Fibroblast of villous mesenchyme (primary cell): ENCODE measurements around the gene FAM118A. TPM values are rescaled to one million over a fixed set of nuclear protein-coding genes. Genes with fewer than 3 reads are reported as not detected.
"Not testable (repeated sequence)": the region's sequence is repeated elsewhere in the genome, so short reads cannot be mapped to it uniquely, and the experiment has no call there.

Source experiments
- DNase-seq: peaks from one replicate; pipeline ENCODE4 v3.0.0-alpha.2; 2010; ENCODE audit warnings: low read depth
- H3K4me3 ChIP-seq: 2 replicates; pipeline ENCODE4 v1.5.1; 2011; ENCODE audit warnings: low read depth, mild to moderate bottlenecking, low read length
- total RNA-seq: library from RNA; depleted of rRNA; stranded (reverse); fragments of >200 nt; gene quantifications from 2 replicates; pipeline ENCODE4 v1.2.3, GENCODE V29; 2012
- TF ChIP-seq, protein P1 (sequence below): IDR thresholded peaks from 2 replicates; pipeline ENCODE4 v1.5.1; 2012; ENCODE audit warnings: low read depth, mild to moderate bottlenecking, low read length; ENCODE audit not compliant: insufficient read depth

The FAM118A gene
- total RNA-seq, 1 donor: 20.7 TPM

DNA sequence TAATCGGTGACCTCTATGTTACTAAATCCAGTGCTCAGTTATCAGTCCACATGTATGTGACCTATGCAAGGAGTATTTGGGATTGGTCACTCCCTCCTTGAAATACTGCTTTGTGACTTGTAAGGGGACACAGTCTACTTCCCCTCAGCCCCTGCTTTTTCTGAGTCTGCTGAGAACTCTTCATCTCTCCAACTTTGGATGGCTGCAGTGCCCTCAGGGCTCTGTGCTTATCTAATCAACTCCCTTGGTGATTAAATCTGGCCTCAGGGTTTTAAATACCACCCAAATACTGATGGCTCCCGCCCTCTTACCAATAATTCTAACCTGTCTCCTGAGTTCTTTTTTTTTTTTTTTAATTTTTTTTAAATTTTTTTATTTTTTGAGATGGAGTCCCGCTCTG lies 40.2 kb downstream of the FAM118A start:
- H3K4me3 ChIP-seq: no peak overlapping the region
- TF ChIP-seq, protein P1, sequence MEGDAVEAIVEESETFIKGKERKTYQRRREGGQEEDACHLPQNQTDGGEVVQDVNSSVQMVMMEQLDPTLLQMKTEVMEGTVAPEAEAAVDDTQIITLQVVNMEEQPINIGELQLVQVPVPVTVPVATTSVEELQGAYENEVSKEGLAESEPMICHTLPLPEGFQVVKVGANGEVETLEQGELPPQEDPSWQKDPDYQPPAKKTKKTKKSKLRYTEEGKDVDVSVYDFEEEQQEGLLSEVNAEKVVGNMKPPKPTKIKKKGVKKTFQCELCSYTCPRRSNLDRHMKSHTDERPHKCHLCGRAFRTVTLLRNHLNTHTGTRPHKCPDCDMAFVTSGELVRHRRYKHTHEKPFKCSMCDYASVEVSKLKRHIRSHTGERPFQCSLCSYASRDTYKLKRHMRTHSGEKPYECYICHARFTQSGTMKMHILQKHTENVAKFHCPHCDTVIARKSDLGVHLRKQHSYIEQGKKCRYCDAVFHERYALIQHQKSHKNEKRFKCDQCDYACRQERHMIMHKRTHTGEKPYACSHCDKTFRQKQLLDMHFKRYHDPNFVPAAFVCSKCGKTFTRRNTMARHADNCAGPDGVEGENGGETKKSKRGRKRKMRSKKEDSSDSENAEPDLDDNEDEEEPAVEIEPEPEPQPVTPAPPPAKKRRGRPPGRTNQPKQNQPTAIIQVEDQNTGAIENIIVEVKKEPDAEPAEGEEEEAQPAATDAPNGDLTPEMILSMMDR: no peak

DNA sequence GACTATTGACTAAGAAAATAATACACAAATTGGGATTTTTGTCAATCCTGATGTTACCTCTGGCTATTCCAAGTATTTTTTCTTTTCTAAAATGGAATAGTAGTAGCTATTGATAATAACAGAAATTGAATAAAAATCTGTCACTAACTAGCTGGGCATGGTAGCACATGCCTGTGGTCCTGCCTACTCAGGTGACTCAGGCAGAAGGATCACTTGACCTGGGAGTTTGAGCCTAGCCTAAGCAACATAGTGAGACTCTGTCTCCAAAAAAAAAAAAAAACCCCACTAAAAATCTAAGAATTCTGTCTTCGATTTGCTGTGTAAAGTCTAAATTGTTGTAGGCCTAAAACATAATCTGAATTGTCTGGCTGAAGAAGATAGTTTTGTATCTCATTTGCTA lies 42.2 kb downstream of the FAM118A start:
- DNase-seq: no peak
- H3K4me3 ChIP-seq: no peak overlapping the region
- TF ChIP-seq, protein P1: no peak

More for the DNA sequence above, 40.2 kb downstream of the FAM118A start:
- no peak for DNase-seq

- peak; percentile 10 for DNase-seq
- H3K4me3 ChIP-seq: not testable (repeated sequence)
Observed at GRCh38 chr22:45352757-45353156, 43.0 kb downstream of the FAM118A start.

GRCh38 chr22:45353786-45354185 lies 44.1 kb downstream of the FAM118A start:
- TF ChIP-seq, protein P1: no peak
- no peak for DNase-seq
- H3K4me3 ChIP-seq: no peak overlapping the region

GRCh38 chr22:45357490-45357889 lies 47.8 kb downstream of the FAM118A start:
- no peak for DNase-seq
- H3K4me3 ChIP-seq: no peak overlapping the region
- TF ChIP-seq, protein P1: no peak

GRCh38 chr22:45358127-45358526 lies 48.4 kb downstream of the FAM118A start:
- H3K4me3 ChIP-seq: no peak overlapping the region
- DNase-seq: no peak
- TF ChIP-seq, protein P1: no peak

DNA sequence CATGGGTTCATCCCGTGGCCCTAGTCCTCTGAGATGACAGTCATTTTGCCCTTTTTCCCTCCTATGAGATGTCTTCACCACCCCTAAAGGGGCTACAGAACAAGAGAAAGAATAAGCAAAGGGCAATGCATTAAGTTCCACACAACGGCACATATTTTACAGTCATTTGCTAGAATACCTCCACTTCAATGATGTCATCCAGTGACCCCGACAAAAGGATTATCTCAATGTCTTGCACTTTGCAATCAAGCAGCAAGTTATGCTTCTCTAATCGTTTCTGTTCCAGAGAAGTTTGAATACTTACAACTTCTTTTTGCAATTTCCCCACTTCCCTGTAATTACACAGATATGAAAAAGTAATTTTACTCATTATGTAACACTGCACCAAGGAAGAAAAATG lies 49.9 kb downstream of the FAM118A start:
- H3K4me3 ChIP-seq: no peak overlapping the region
- TF ChIP-seq, protein P1: no peak
- no peak for DNase-seq
